HCT116 (cell line): ENCODE data around the gene NDC80. TPM values are rescaled to one million over a fixed set of nuclear protein-coding genes. Genes with fewer than 3 reads are reported as not detected.

Experiments
- ATAC-seq: fragments of 200-7000 bp; cut with Tn5 transposase; 2 replicates; pipeline ENCODE4 v1.9.1; 2020; ENCODE audit warnings: mild to moderate bottlenecking, moderate library complexity
- BruUV-seq: library from RNA; stranded (reverse); fragments of 400-500 nt; replicated peaks from 2 replicates; lab custom pipeline; 2021; lab: Mats Ljungman, UMichigan
- CTCF ChIA-PET: fragments of 300-600 bp; sonication (Branson Sonifier 250); formaldehyde crosslinking; loops from one replicate; lab custom pipeline; 2021; ENCODE audit warnings: antibody characterized with exemption; lab: Charles Lee
- POLR2A ChIA-PET: fragments of 300-600, 350-600 bp; sonication (Branson Sonifier 250); formaldehyde crosslinking; loops from one replicate; lab custom pipeline; 2021; ENCODE audit warnings: antibody characterized with exemption; lab: Charles Lee
- RAD21 ChIA-PET, 2 experiments: fragments of 300-600 bp; sonication (Branson Sonifier 250); formaldehyde crosslinking; loops; one replicate each; lab custom pipeline; 2023; ENCODE audit warnings: low total read pairs in 2 of 2; ENCODE audit not compliant: uncharacterized antibody in 2 of 2, unreplicated experiment in 2 of 2, low non-redundant PET in 1 of 2; lab: Charles Lee
- DNase-seq: peaks from one replicate; pipeline ENCODE4 v3.0.0-alpha.2; 2010; ENCODE audit warnings: low read depth, low spot score
- H2AFZ ChIP-seq: fragments of 200-600 bp; shearing (Covaris generic), sonication (generic); 2 replicates; pipeline ENCODE4 v1.6.1; 2017; ENCODE audit warnings: low read depth, mixed run types, mixed read lengths, antibody characterized with exemption, low read length; ENCODE audit not compliant: poor library complexity, severe bottlenecking
- H3K27ac ChIP-seq: 2 replicates; pipeline ENCODE4 v1.5.1; 2012; ENCODE audit warnings: low read depth, low read length
- H3K27me3 ChIP-seq: fragments of 200-600 bp; sonication (generic); 2 replicates; pipeline ENCODE4 v1.6.1; 2016; ENCODE audit warnings: mixed run types, low read length, mixed read lengths; ENCODE audit not compliant: insufficient read depth
- H3K36me3 ChIP-seq, 2 experiments: fragments of 200-500 bp in 1 of 2; fragments of 200-600 bp in 1 of 2; sonication (Bioruptor generic) in 1 of 2; sonication (generic) in 1 of 2; 2 replicates each; pipeline versions ENCODE4 v1.5.1 to v1.6.1; 2014 to 2016; ENCODE audit warnings: low read length in 2 of 2, inconsistent platforms in 1 of 2, mixed read lengths in 1 of 2, mixed run types in 1 of 2; ENCODE audit not compliant: insufficient read depth in 2 of 2, control insufficient read depth in 1 of 2
- H3K4me1 ChIP-seq, 2 experiments: fragments of 200-600 bp in 1 of 2; sonication (generic) in 1 of 2; 2 replicates each; pipeline versions ENCODE4 v1.5.1 to v1.6.1; 2012 to 2017; ENCODE audit warnings: low read length in 2 of 2, inconsistent platforms in 1 of 2, mild to moderate bottlenecking in 1 of 2, mixed read lengths in 1 of 2, mixed run types in 1 of 2, moderate library complexity in 1 of 2; ENCODE audit not compliant: insufficient read depth in 2 of 2, control insufficient read depth in 1 of 2
- H3K4me2 ChIP-seq: fragments of 200-600 bp; sonication (generic); 2 replicates; pipeline ENCODE4 v1.6.1; 2017; ENCODE audit warnings: mixed run types, low read length, mixed read lengths
- H3K4me3 ChIP-seq, 2 experiments: fragments of 200-600 bp in 1 of 2; sonication (generic) in 1 of 2; replicated peaks in 1 of 2; 2 replicates each; pipeline ENCODE4 v1.5.1; 2011 to 2016; ENCODE audit warnings: low read length in 2 of 2, control low read depth in 1 of 2, low read depth in 1 of 2, mild to moderate bottlenecking in 1 of 2, mixed read lengths in 1 of 2, mixed run types in 1 of 2
- H3K79me2 ChIP-seq: fragments of 200-600 bp; sonication (generic); 2 replicates; pipeline ENCODE4 v1.6.1; 2017; ENCODE audit warnings: mild to moderate bottlenecking, mixed run types, low read length, moderate library complexity, mixed read lengths; ENCODE audit not compliant: insufficient read depth
- H3K9ac ChIP-seq: fragments of 200-600 bp; sonication (generic); 2 replicates; pipeline ENCODE4 v1.6.1; 2016; ENCODE audit warnings: low read length, mixed read lengths
- H3K9me2 ChIP-seq: fragments of 200-600 bp; sonication (generic), shearing (Covaris generic); 2 replicates; pipeline ENCODE4 v1.6.1; 2017; ENCODE audit warnings: mixed run types, mild to moderate bottlenecking, moderate library complexity; ENCODE audit not compliant: insufficient read depth
- H3K9me3 ChIP-seq, 2 experiments: fragments of 200-500 bp in 1 of 2; fragments of 200-600 bp in 1 of 2; sonication (Bioruptor generic) in 1 of 2; sonication (generic) in 1 of 2; 2 replicates each; pipeline ENCODE4 v1.6.1; 2014 to 2017; ENCODE audit warnings: low read length in 2 of 2, mixed read lengths in 2 of 2, inconsistent platforms in 1 of 2, low read depth in 1 of 2, mild to moderate bottlenecking in 1 of 2, mixed run types in 1 of 2, moderate library complexity in 1 of 2; ENCODE audit not compliant: control insufficient read depth in 1 of 2, insufficient read depth in 1 of 2
- H4K20me1 ChIP-seq: fragments of 200-600 bp; sonication (generic), shearing (Covaris generic); 2 replicates; pipeline ENCODE4 v1.6.1; 2017; ENCODE audit warnings: mixed run types, mild to moderate bottlenecking, moderate library complexity; ENCODE audit not compliant: insufficient read depth
- ATF3 ChIP-seq: IDR thresholded peaks from 2 replicates; pipeline ENCODE4 v1.6.1; 2012
- CBX3 ChIP-seq: IDR thresholded peaks from 2 replicates; pipeline ENCODE4 v1.6.1; 2012; ENCODE audit warnings: low read depth
- CEBPB ChIP-seq: IDR thresholded peaks from 2 replicates; pipeline ENCODE4 v1.6.1; 2012; ENCODE audit warnings: low read depth
- CTCF ChIP-seq, 3 experiments: fragments of 200-600 bp in 1 of 3; sonication (generic) in 1 of 3; IDR thresholded peaks in 2 of 3; conservative IDR thresholded peaks in 1 of 3; 2 replicates each; pipeline ENCODE4 v1.5.1; 2012 to 2017; ENCODE audit warnings: low read depth in 2 of 3, low read length in 2 of 3, antibody characterized with exemption in 1 of 3, borderline replicate concordance in 1 of 3, control low read depth in 1 of 3, mild to moderate bottlenecking in 1 of 3, mixed read lengths in 1 of 3, mixed run types in 1 of 3, moderate library complexity in 1 of 3; ENCODE audit not compliant: insufficient read depth in 1 of 3
- EGR1 ChIP-seq: IDR thresholded peaks from 2 replicates; pipeline ENCODE4 v1.6.1; 2012; ENCODE audit warnings: low read depth
- ELF1 ChIP-seq: IDR thresholded peaks from 2 replicates; pipeline ENCODE4 v1.6.1; 2012; ENCODE audit warnings: low read depth, borderline replicate concordance
- EZH2 ChIP-seq: fragments of 200-600 bp; sonication (generic); IDR thresholded peaks from 2 replicates; pipeline ENCODE4 v1.6.1; 2017; ENCODE audit warnings: antibody characterized with exemption, mixed run types
- EZH2phosphoT487 ChIP-seq: fragments of 200-600 bp; IDR thresholded peaks from 2 replicates; pipeline ENCODE4 v1.6.1; 2018; ENCODE audit warnings: antibody characterized with exemption, borderline replicate concordance
- FOSL1 ChIP-seq: IDR thresholded peaks from 2 replicates; pipeline ENCODE4 v1.6.1; 2012; ENCODE audit warnings: low read depth
- JUND ChIP-seq: IDR thresholded peaks from 2 replicates; pipeline ENCODE4 v1.6.1; 2012
- MAX ChIP-seq: IDR thresholded peaks from 2 replicates; pipeline ENCODE4 v1.6.1; 2012
- POLR2A ChIP-seq: IDR thresholded peaks from 2 replicates; pipeline ENCODE4 v1.7.0; 2011; ENCODE audit warnings: borderline replicate concordance; ENCODE audit not compliant: insufficient read depth, insufficient read length; ENCODE audit errors: extremely low read depth
- RAD21 ChIP-seq: IDR thresholded peaks from 2 replicates; pipeline ENCODE4 v1.6.1; 2012; ENCODE audit warnings: low read depth, mild to moderate bottlenecking
- REST ChIP-seq: IDR thresholded peaks from 2 replicates; pipeline ENCODE4 v1.6.1; 2012; ENCODE audit warnings: low read depth
- SIN3A ChIP-seq: IDR thresholded peaks from 2 replicates; pipeline ENCODE4 v1.6.1; 2012; ENCODE audit warnings: low read depth
- SRF ChIP-seq: IDR thresholded peaks from 2 replicates; pipeline ENCODE4 v1.6.1; 2012; ENCODE audit warnings: low read depth
- YY1 ChIP-seq: IDR thresholded peaks from 2 replicates; pipeline ENCODE4 v1.6.1; 2011; ENCODE audit warnings: low read length, low read depth, moderate library complexity, mild to moderate bottlenecking; ENCODE audit not compliant: insufficient replicate concordance; ENCODE audit errors: extremely low read depth
- ZBTB33 ChIP-seq: IDR thresholded peaks from 2 replicates; pipeline ENCODE4 v1.6.1; 2011; ENCODE audit warnings: mild to moderate bottlenecking, low read length, moderate library complexity; ENCODE audit not compliant: insufficient replicate concordance; ENCODE audit errors: extremely low read depth
- ZFX ChIP-seq: fragments of 450-650 bp; IDR thresholded peaks from 2 replicates; pipeline ENCODE4 v1.6.1; 2017
- ZNF274 ChIP-seq: fragments of 200-500 bp; sonication (Bioruptor generic); IDR thresholded peaks from 2 replicates; pipeline ENCODE4 v1.6.1; 2014; ENCODE audit warnings: mild to moderate bottlenecking, low read depth, low read length, inconsistent platforms
- intact Hi-C: fragments of 100-400 bp; cut with micrococcal nuclease; formaldehyde crosslinking; loops from 2 replicates; pipeline ENCODE4 v1.10.0; 2022
- total RNA-seq: library from RNA; stranded (reverse); gene quantifications from one replicate; pipeline ENCODE4 v1.2.1, GENCODE V29; 2021; ENCODE audit not compliant: unreplicated experiment

NDC80 gene
- total RNA-seq, 1 experiment from 2014 or later: 46.0 TPM

GRCh38 chr18:2618009-2618408, 46.7 kb downstream of the NDC80 start:
- H2AFZ ChIP-seq: no peak overlapping the region
- ChIA-PET CTCF (no interaction called here), RAD21 (no interaction called here), POLR2A (no interaction called here)
- no peak overlapping the region for H3K27ac ChIP-seq
- H3K9me3 ChIP-seq: no peaks in the 10 kb centered on the region
- H3K9me2 ChIP-seq: no peaks in the 10 kb centered on the region
- DNase-seq (no peak), ATAC-seq (no peak)
- H3K4me2 ChIP-seq: no peak overlapping the region
- no peaks in the 10 kb centered on the region for H3K79me2 ChIP-seq
- H3K36me3 ChIP-seq: peaks cover 16 to 22% of the 10 kb centered on the region in 2 experiments
- no peak for TF ChIP-seq CTCF (IDR thresholded peaks at IDR 0.05 in 2 of 3, conservative IDR thresholded peaks at IDR 0.05 in 1 of 3; ENCODE audit: borderline replicate concordance in 1 of 3, insufficient read depth in 1 of 3, low read depth in 2 of 3, low read length in 2 of 3)
- no peak for TF ChIP-seq POLR2A
- no peak for TF ChIP-seq RAD21
- TF ChIP-seq CEBPB: no peak
- no peak for TF ChIP-seq REST
- no peak for TF ChIP-seq CBX3
- TF ChIP-seq ZNF274: no peak
- TF ChIP-seq SRF: no peak
- TF ChIP-seq YY1: no peak
- TF ChIP-seq ATF3: no peak
- TF ChIP-seq EZH2phosphoT487: no peak
- no peak for TF ChIP-seq EZH2
- no peak for TF ChIP-seq EGR1
- no peak for TF ChIP-seq ZFX
- no peak for TF ChIP-seq ELF1
- no peak for TF ChIP-seq JUND
- TF ChIP-seq FOSL1: no peak
- no peak for TF ChIP-seq ZBTB33
- TF ChIP-seq MAX: no peak
- TF ChIP-seq SIN3A: no peak
- no peak overlapping the region for H3K9ac ChIP-seq
- H3K4me3 ChIP-seq: no peak overlapping the region
- no peaks in the 10 kb centered on the region for H3K27me3 ChIP-seq
- intact Hi-C loops: no loop called here
- H4K20me1 ChIP-seq: no peaks in the 10 kb centered on the region
- BruUV-seq: no TSS peak
- no peaks in the 10 kb centered on the region for H3K4me1 ChIP-seq
